Activated CD4-positive, alpha-beta T cell treated with anti-CD3 and anti-CD28 coated beads, Interleukin-2, amount 10 ng/mL, durations not matched to agents 7 days and 5 days (primary cell): ENCODE measurements around the gene QPCT. TPM values are rescaled to one million over a fixed set of nuclear protein-coding genes. Genes with fewer than 3 reads are reported as not detected.
A peak's percentile ranks its signal among the peaks of the same experiment; 100 is the strongest.

Experiments
- CTCF ChIA-PET: fragments of 350-600 bp; sonication (Branson Sonifier 250); formaldehyde crosslinking; loops from one replicate; lab custom pipeline; 2021; ENCODE audit warnings: antibody characterized with exemption; lab: Charles Lee
- POLR2A ChIA-PET: fragments of 350-600 bp; sonication (Branson Sonifier 250); formaldehyde crosslinking; loops from one replicate; lab custom pipeline; 2021; ENCODE audit warnings: antibody characterized with exemption; lab: Charles Lee
- DNase-seq: peaks from one replicate; pipeline ENCODE4 v3.0.0-alpha.2; 2020
- H3K27ac Mint-ChIP-seq: one replicate; pipeline ENCODE4 v1.8.0; 2021; ENCODE audit warnings: mild to moderate bottlenecking, moderate library complexity, mixed read lengths
- H3K27me3 Mint-ChIP-seq: one replicate; pipeline ENCODE4 v1.8.0; 2021; ENCODE audit warnings: mixed read lengths
- H3K36me3 Mint-ChIP-seq: one replicate; pipeline ENCODE4 v1.8.0; 2021; ENCODE audit warnings: low read depth, mixed read lengths
- H3K4me1 Mint-ChIP-seq: one replicate; pipeline ENCODE4 v1.8.0; 2021; ENCODE audit warnings: mixed read lengths
- H3K4me3 Mint-ChIP-seq: one replicate; pipeline ENCODE4 v1.8.0; 2021; ENCODE audit warnings: mild to moderate bottlenecking, moderate library complexity, mixed read lengths
- H3K9me3 Mint-ChIP-seq: one replicate; pipeline ENCODE4 v1.8.0; 2021; ENCODE audit warnings: mixed read lengths
- total RNA-seq, 2 experiments: library from RNA; stranded (reverse); gene quantifications; one replicate each; pipeline ENCODE4 v1.2.3, GENCODE V29; 2021

The QPCT gene
- total RNA-seq, 2 experiments from 2014 or later = not detected

GRCh38 chr2:37388074-37388473, 43.6 kb downstream of the QPCT start:
- Mint-ChIP-seq H3K27me3 (peaks cover 6% of the 10 kb centered on the region), H3K4me1 (peaks cover 2% of the 10 kb centered on the region)
- CTCF ChIA-PET = interaction anchor here (0.7 to 1.5 kb wide), 2 partner anchors 8 to 125 kb away, joined by 3 to 4 read pairs; no protein-coding TSS in a partner anchor

GRCh38 chr2:37389395-37389794, 45.0 kb downstream of the QPCT start:
- no peak for DNase-seq
- Mint-ChIP-seq H3K4me1 (peaks cover 4% of the 10 kb centered on the region), H3K27me3 (peaks cover 17% of the 10 kb centered on the region), H3K9me3 (no peaks in the 10 kb centered on the region), H3K4me3 (no peak overlapping the region), H3K27ac (no peak overlapping the region), H3K36me3 (no peaks in the 10 kb centered on the region)
- ChIA-PET CTCF (interaction anchor here (0.5 to 2.4 kb wide), 5 partner anchors 10 to 488 kb away, joined by 3 to 11 read pairs (median 4); no protein-coding TSS in a partner anchor), POLR2A (no interaction called here)

More at GRCh38 chr2:37388074-37388473, 43.6 kb downstream of the QPCT start:
- Mint-ChIP-seq H3K36me3 (no peaks in the 10 kb centered on the region), H3K4me3 (no peak overlapping the region), H3K9me3 (no peaks in the 10 kb centered on the region), H3K27ac (no peak overlapping the region)
- POLR2A ChIA-PET = no interaction called here
- no peak for DNase-seq

- Mint-ChIP-seq H3K36me3 (no peaks in the 10 kb centered on the region), H3K27ac (peak overlapping the region; percentile 64), H3K27me3 (peaks cover 23% of the 10 kb centered on the region), H3K4me3 (no peak overlapping the region), H3K9me3 (no peaks in the 10 kb centered on the region), H3K4me1 (peaks cover 4% of the 10 kb centered on the region)
- ChIA-PET POLR2A (interaction anchor here (1.0 kb wide), 1 partner anchor 13 kb away, joined by 4 read pairs; no protein-coding TSS in a partner anchor), CTCF (interaction anchor here (1.0 to 2.4 kb wide), 6 partner anchors 9 to 534 kb away, joined by 3 to 11 read pairs (median 5); partner anchors contain the start of gene RMDN2)
- peak; percentile 65 for DNase-seq
Measured at GRCh38 chr2:37389989-37390765, 45.7 kb downstream of the QPCT start.

GRCh38 chr2:37390777-37391176, 46.3 kb downstream of the QPCT start:
- peaks cover 4% of the 10 kb centered on the region for H3K4me1 Mint-ChIP-seq
- H3K36me3 Mint-ChIP-seq = no peaks in the 10 kb centered on the region
- peak overlapping the region; percentile 64 for H3K27ac Mint-ChIP-seq
- DNase-seq = no peak
- no peak overlapping the region for H3K4me3 Mint-ChIP-seq
- H3K27me3 Mint-ChIP-seq = peaks cover 23% of the 10 kb centered on the region
- no peaks in the 10 kb centered on the region for H3K9me3 Mint-ChIP-seq
- POLR2A ChIA-PET = interaction anchor here (1.0 kb wide), 1 partner anchor 14 kb away, joined by 4 read pairs; no protein-coding TSS in a partner anchor
- CTCF ChIA-PET = interaction anchor here (0.9 to 2.4 kb wide), 7 partner anchors 13 to 533 kb away, joined by 3 to 11 read pairs (median 6); partner anchors contain the start of gene RMDN2

DNA sequence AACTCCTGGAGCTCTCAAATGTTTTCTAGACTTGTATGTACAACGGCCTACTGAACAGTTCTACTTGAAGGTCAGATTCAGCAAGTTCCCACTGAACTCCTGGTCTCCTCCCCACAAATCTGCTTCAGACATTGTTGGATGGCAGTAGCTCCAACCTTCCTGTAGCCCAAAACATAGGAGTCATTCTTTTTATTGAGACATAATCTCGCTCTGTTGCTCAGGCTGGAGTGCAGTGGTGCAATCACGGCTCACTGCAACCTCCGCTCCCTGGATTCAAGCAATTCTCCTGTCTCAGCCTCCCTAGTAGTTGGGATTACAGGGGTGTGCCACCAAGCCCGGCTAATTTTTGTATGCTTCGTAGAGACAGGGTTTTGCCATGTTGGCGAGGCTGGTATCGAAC, 47.3 kb downstream of the QPCT start:
- Mint-ChIP-seq H3K27ac (no peak overlapping the region), H3K4me3 (no peak overlapping the region), H3K4me1 (peaks cover 5% of the 10 kb centered on the region), H3K36me3 (no peaks in the 10 kb centered on the region), H3K27me3 (peaks cover 23% of the 10 kb centered on the region), H3K9me3 (no peaks in the 10 kb centered on the region)
- POLR2A ChIA-PET = no interaction called here
- CTCF ChIA-PET = interaction anchor here (0.6 to 2.4 kb wide), 6 partner anchors 14 to 532 kb away, joined by 3 to 11 read pairs (median 5); partner anchors contain the start of gene RMDN2
- DNase-seq = no peak

DNA sequence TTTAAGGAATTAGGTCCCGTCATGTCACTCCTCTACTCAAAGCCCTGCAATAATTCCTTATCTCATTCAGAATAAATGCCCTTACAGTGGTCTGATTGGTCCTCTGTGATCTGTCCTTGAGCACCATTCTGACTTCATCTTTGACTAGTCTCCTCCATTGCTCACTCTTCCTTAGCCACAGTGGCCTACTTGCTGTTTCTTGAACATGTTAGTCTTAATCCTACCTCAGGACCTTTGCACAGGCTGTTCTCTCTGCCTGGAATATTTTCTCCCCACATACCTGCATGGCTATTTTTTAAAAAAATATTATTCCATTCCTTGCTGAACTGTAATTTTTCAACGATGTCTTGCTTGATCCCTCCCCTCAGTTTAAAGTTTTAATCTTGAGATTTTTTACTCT, 48.0 kb downstream of the QPCT start:
- H3K27me3 Mint-ChIP-seq = peaks cover 23% of the 10 kb centered on the region
- H3K36me3 Mint-ChIP-seq = no peaks in the 10 kb centered on the region
- ChIA-PET POLR2A (no interaction called here), CTCF (no interaction called here)
- no peak overlapping the region for H3K27ac Mint-ChIP-seq
- peaks cover 5% of the 10 kb centered on the region for H3K4me1 Mint-ChIP-seq
- no peak overlapping the region for H3K4me3 Mint-ChIP-seq
- no peak for DNase-seq
- H3K9me3 Mint-ChIP-seq = no peaks in the 10 kb centered on the region

- CTCF ChIA-PET = no interaction called here
- Mint-ChIP-seq H3K27ac (no peak overlapping the region), H3K9me3 (no peaks in the 10 kb centered on the region), H3K36me3 (no peaks in the 10 kb centered on the region), H3K4me3 (no peak overlapping the region), H3K27me3 (peaks cover 23% of the 10 kb centered on the region), H3K4me1 (peaks cover 5% of the 10 kb centered on the region)
- DNase-seq = no peak
- POLR2A ChIA-PET = no interaction called here
Measured at GRCh38 chr2:37394263-37394662, 49.8 kb downstream of the QPCT start.

DNA sequence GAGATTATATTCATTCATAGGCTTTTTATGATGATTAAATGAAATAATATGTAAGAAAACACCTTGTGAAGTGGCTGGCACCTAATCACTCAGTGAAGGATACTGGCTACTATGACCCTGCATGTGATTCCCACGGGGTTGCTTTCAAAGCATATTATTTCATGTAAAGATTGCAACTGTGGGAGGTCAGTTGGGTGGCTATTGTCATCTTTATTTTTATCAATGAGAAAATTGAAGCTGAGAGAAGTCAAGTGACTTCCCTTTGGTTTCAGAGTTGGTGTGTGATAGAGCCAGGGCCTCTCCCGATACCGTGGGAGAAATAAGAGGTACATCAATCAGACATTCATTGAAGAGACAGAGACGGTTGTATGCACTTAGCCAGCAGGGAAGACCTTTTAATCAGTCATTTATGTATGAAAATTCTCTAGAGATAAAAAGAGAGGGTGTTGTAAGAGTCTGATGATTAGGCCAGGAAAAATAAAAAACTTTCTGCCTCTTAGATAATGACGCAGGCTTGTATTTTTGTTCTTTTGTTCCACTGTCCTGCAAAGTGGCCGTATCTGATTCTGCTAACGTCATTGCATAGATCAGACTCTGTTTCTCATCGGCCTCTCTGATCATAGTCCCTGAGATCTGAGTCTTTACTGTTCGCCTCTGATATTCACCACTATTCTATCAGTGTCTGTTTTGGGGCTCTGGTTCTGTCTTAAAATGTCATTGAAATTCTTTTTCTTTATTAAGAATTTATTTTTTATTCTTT, 50.5 kb downstream of the QPCT start:
- Mint-ChIP-seq H3K36me3 (no peaks in the 10 kb centered on the region), H3K9me3 (no peaks in the 10 kb centered on the region), H3K27me3 (peaks cover 23% of the 10 kb centered on the region), H3K4me3 (no peak overlapping the region), H3K27ac (no peak overlapping the region), H3K4me1 (peaks cover 5% of the 10 kb centered on the region)
- no peak for DNase-seq
- ChIA-PET CTCF (interaction anchor here (0.5 to 3.2 kb wide), 16 partner anchors 11 to 1375 kb away, joined by 3 to 22 read pairs (median 5); no protein-coding TSS in a partner anchor), POLR2A (no interaction called here)

DNA sequence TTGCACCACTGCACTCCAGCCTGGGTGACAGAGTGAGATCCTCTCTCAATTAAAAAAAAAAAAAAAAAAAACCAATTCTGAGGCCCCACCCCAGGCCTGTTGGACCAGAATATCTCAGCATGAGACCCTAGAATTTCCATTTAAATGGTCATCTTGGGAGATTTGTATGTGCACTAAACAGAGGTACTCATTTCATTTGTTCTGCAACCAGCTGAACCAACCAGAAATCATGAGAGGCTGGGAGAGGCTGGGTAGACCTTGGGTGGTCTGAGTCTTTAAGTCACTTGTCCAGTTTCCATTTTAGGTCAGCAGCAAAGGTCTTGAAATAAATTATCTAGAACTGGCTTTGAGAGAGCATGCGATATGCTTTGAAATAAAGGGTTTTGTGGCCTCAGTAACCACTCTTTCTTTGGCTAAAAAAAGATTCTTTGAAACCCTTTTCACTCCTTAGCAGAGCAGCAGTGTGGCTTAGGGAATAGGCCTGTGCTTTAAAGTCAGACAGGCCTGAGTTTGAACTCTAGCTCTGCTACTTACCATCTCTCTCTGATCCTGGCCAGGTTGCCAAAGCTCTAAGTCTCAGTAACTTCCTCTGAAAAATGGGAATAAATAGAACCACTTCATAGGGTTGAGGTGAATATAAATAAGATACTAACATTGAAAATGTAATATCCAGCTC, 52.6 kb downstream of the QPCT start:
- Mint-ChIP-seq H3K27ac (no peak overlapping the region), H3K27me3 (peaks cover 23% of the 10 kb centered on the region), H3K9me3 (no peaks in the 10 kb centered on the region), H3K4me1 (peaks cover 2% of the 10 kb centered on the region), H3K4me3 (no peak overlapping the region), H3K36me3 (no peaks in the 10 kb centered on the region)
- DNase-seq = no peak
- POLR2A ChIA-PET = interaction anchor here (0.6 kb wide), 1 partner anchor 198 kb away, joined by 3 read pairs; no protein-coding TSS in a partner anchor
- CTCF ChIA-PET = interaction anchor here (0.7 to 3.2 kb wide), 8 partner anchors 9 to 481 kb away, joined by 3 to 22 read pairs (median 8); no protein-coding TSS in a partner anchor

DNA sequence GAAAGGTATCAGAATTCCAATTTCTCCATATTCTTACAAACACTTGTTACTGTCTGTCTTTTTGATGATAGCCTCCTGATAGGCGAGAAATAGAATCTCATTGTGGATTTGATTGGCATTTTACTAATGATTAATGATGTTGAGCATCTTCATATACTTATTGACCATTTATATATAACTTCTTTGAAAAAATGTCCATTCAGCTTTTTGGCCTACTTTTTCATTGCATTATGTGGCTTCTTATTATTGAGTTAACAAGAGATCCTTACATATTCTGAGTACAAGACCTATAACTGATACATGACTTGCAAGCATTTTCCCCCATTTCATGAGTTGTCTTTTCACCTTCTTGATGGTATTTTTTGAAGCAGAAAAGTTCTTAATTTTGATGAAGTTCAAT, 54.6 kb downstream of the QPCT start:
- Mint-ChIP-seq H3K4me1 (peaks cover 1% of the 10 kb centered on the region), H3K27me3 (peaks cover 24% of the 10 kb centered on the region), H3K9me3 (no peaks in the 10 kb centered on the region), H3K4me3 (no peak overlapping the region), H3K36me3 (no peaks in the 10 kb centered on the region), H3K27ac (no peak overlapping the region)
- no peak for DNase-seq
- POLR2A ChIA-PET = interaction anchor here (0.6 kb wide), 1 partner anchor 715 kb away, joined by 3 read pairs; no protein-coding TSS in a partner anchor
- CTCF ChIA-PET = interaction anchor here (1.0 kb wide), 1 partner anchor 9 kb away, joined by 4 read pairs; no protein-coding TSS in a partner anchor

DNA sequence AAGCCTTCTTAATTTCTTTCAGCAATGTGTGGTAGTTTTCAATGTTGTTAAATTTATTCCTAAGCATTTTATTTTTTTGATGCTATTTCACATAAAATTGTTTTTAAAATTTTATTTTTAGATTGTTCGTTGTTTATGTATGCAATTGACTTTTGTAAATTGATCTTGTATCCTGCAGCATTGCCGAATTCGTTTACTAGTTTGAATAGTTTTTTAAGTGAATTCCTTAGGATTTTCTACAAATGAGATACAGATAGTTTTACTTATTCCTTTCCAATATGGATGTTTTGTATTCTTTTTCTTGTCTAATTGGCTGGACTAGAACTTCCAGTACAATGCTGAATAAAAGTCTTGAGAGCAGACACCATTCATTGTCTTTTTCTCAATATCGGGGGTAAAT, 55.6 kb downstream of the QPCT start:
- Mint-ChIP-seq H3K27ac (no peak overlapping the region), H3K4me1 (peaks cover 1% of the 10 kb centered on the region), H3K27me3 (peaks cover 16% of the 10 kb centered on the region), H3K9me3 (no peaks in the 10 kb centered on the region), H3K36me3 (no peaks in the 10 kb centered on the region), H3K4me3 (no peak overlapping the region)
- CTCF ChIA-PET = interaction anchor here (1.0 kb wide), 1 partner anchor 432 kb away, joined by 3 read pairs; no protein-coding TSS in a partner anchor
- POLR2A ChIA-PET = no interaction called here
- DNase-seq = no peak

DNA sequence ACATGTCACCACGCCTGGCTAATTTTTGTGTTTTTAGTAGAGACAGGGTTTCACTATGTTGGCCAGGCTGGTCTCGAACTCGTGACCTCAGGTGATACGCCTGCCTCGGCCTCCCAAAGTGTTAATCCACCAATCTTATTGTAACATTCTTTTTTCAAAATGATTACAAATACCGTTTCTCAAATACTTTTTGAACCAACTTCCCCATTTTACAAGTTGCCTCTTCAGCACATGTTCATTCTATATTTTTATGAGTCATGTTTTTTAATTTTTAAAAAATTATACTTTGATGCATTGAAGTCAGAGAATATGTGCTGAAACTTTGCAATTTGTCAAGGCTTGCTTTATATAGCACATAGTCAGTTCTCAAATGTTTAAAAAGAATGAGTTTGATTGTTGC, 58.2 kb downstream of the QPCT start:
- H3K4me3 Mint-ChIP-seq = no peak overlapping the region
- peaks cover 21% of the 10 kb centered on the region for H3K27me3 Mint-ChIP-seq
- POLR2A ChIA-PET = no interaction called here
- H3K27ac Mint-ChIP-seq = no peak overlapping the region
- CTCF ChIA-PET = no interaction called here
- no peaks in the 10 kb centered on the region for H3K36me3 Mint-ChIP-seq
- DNase-seq = no peak
- no peaks in the 10 kb centered on the region for H3K9me3 Mint-ChIP-seq
- no peaks in the 10 kb centered on the region for H3K4me1 Mint-ChIP-seq
